ENCODE data around the gene KRT76.

The KRT76 gene

DNA sequence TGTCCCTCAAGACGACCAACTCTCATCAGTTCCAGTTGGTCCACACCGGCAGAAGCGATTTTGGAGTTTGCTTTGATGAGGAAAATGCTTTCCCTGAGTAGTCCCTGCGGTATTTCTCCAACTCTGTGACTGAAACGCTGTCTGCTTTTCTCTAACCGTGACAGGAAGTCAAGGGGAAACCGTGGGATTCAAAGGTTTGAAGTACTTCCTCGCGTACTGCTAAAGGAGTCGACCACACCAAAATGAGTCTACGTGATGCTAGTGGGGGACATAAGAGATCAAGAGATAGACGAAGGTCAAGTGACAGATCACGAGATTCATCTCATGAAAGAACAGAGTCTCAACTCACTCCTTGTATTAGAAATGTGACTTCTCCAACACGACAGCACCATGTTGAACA is 28.6 kb downstream of the KRT76 start:
- peak; percentile 64 for DNase-seq (ENCODE audit: low read depth, low spot score)
- H3K4me3 ChIP-seq (ENCODE audit: low read length): no peak overlapping the region

DNA sequence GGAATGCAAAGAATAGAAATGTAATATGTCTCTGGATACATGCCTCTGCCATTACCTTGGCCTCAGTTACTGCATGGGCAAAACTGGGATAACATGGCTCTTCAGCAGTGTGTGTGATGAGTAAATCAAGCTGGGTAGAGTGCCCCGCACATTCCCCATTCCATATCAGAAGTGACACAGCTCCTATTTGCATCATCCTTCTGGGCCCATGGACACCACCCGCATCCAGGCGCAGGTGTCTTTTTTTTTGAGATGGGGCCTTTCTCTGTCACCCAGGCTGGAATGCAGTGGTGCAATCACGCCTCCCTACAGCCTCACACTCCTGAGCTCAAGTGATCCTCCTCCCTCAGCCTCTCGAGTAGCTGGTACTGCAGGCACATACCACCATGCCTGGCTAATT is 31.6 kb downstream of the KRT76 start:
- DNase-seq (ENCODE audit: low read depth, low spot score): no peak
- H3K4me3 ChIP-seq (ENCODE audit: low read length): no peak overlapping the region

DNA sequence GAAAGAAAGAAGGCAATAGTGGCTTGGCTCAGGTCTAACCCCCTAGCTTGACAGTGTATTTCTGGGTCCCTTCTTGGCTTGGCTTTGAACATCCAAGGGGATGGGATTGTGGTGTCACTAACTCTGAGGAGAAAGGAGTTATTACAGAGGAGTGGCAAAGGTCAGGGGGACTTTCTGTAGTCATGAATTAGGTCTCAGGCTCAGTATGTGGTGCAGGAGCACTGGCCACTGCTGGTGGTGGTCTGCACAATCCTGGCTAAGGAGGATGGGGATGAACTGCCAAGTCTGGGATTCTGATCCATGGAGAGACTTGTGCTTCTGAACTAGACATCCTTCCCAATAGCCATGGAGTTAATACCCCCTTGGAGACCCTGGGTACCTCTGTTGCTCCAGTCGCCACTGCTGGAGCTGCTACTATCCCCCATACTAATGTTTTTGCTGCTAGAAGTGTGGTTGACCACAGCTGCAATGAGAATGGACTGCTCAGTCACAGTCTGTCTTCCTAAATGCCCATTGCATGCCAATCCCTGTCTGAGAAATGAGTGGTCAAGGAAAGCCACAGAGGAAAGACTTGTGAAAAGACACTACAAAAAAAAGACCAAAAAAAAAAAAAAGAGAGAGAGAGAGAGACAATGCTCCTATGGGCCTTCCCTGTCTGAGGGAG is 32.5 kb downstream of the KRT76 start:
- no peak for DNase-seq (ENCODE audit: low read depth, low spot score)
- no peak overlapping the region for H3K4me3 ChIP-seq (ENCODE audit: low read length)

DNA sequence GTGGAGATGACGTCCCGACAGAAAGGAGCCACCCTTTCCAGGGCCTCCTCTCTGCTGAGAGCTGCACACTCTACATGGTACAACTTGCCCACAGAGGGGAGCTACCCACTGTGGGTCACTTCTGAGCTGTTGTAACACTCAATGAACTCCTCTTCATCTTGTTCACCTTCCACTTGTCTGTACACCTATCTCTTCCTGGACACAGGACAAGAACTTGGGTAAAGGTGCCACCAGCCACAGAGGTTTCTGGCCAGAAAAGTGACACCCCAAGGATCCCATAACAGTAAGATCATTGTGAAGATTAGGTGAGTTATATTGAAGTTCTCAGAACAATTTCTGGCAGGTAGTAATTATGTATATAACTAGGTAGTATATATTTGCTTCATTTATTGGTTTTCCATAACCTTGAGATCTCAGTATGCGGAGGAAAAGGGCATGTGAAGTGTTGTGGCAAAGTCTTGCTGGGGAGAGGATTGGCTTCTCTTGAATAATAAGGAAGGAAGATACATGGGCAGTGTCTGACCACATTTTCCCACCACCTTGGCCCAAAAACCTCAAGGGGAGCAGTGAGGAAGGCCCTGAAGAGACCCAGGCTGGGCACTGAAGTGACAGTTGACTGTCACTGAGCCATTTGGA is 34.2 kb downstream of the KRT76 start:
- H3K4me3 ChIP-seq (ENCODE audit: low read length): no peak overlapping the region

DNA sequence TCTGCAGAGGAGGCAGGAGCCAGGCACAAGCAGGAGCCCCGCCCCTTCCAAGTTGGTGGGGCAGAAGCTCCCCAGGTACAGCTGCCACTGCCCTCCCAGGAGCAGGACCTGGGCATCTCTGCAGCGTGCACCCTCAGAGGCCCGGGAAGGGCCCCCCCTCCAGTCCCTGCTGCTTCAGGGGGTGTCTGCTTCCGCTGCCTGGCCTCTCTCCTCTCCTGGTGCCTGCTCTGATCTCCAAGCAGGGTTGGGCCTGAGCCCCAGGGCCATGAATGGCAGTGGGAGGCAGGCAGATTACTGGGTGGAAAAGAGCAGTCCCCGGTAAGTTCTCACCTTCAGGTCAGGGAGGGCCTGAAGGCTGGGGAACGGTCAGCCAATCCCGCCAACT is 35.0 kb downstream of the KRT76 start:
- DNase-seq (ENCODE audit: low read depth, low spot score): no peak
- H3K4me3 ChIP-seq (ENCODE audit: low read length): no peak overlapping the region

More for the DNA sequence above, 34.2 kb downstream of the KRT76 start:
- DNase-seq (ENCODE audit: low read depth, low spot score): no peak

DNA sequence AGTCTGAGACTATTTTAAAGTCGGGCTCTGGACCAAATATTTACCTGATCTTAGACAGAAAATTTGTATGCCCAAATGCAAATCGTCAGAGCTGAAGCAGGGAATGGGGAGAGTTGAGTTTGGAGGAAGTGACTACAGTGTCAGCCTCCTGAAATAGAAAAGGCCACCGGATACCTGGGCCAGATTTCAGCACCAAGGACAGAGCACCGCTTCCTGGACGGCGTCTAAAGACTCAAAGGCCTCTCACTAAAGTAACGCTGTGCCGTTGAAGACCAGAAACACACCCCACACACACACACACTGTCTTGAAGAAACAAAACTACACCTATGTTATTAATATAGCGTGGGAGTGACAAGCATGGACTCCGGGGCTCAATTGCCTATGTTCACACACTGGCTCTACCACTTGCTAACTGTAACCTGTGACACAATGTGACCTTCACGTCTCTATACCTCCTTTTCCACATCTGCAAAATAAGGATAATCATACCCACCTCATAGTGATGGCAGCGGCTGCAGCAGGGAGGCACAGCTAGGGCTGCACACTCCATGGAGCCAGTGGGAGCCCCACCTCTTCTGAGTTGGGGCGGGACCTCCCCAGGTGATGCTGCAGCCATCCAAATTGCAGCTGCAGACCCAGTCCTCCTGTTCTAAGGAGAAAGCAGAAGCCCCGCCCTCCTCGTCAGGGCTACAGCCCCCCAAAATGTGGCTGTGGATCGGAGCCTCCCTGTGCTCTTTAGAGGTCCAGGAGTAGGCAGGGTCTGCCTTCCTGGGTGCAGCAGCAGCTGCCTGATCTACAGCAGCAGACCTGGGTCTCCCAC is 35.6 kb downstream of the KRT76 start:
- peak; percentile 77 for DNase-seq (ENCODE audit: low read depth, low spot score)

DNA sequence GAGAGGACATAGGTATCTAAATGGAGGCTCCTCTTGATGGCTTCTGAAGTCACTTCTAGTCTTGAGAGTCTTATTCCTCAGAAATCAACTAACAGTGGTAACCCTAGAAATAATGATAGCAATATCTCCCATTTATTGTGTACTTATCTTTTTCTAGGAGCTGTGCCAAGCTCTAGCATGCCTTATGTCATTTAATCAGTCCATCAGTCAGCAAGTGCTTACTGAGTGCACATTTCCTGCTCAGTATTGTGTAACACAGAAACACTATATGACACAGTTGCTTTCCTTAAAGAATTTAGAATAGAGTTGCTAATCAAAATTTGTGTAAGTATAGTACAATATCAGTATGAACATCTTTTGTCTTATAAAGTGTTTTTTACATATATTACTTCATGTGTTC is 36.6 kb downstream of the KRT76 start:
- H3K4me3 ChIP-seq (ENCODE audit: low read length): no peak overlapping the region
- DNase-seq (ENCODE audit: low read depth, low spot score): no peak

More for the DNA sequence above, 35.6 kb downstream of the KRT76 start:
- no peak overlapping the region for H3K4me3 ChIP-seq (ENCODE audit: low read length)

DNA sequence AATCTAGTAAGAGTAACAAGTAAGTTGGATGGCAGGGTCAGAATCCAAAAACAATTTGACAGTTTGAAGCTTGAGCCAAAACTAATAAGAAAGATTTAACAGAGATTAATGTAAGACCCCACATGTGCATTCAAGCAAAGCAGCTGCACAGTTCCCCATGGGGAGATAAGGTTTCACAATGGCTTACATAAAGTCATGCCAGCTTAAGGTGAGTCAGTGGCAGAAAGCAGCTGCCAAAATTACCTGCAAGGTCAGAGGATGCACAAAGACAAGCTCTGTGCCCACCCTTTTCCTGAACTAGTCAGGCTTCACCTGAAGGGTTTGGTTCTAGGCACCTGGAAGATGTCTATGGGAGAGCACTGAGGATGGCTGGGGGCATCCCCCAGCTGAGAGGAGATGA is 37.2 kb downstream of the KRT76 start:
- DNase-seq (ENCODE audit: low read depth, low spot score): no peak

DNA sequence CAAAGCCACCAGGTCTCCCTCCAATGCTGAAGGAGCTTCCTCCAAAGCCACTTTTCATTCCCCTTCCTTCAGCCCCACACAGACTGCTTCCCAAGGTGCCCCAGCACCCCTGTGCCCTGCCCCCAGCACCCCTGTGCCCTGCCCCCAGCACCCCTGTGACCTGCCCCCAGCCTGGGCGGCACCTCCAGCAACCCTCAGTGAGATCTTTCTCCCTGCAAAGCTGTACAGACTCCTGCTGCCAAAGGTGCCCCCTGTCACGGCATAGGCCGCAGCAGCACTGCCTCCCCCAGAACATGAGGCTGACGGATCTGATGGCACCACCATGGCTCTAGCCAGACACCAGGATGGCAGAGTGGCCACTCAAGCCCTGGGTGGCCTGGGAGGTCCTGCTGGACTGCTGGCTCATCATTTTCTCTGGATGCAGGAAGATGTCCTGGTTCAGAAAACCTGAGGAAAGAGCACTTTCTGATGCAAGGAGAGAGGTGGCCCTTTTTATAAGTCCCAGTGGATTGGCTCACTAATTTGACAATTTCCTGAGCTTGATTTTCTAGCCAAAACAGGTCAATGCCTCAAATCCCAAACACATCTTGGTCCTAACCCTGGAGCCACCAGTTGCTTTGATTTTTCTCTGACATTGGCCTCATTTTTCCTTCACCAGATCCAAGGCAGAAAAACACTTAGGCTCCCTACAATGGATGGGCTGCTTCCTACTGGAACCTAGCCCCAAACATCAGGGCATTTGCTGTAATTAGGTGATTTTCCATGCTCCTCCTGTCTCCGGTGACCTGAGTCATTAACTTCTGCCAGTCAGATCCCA is 41.1 kb downstream of the KRT76 start:
- no peak for DNase-seq (ENCODE audit: low read depth, low spot score)
- H3K4me3 ChIP-seq (ENCODE audit: low read length): no peak overlapping the region

More for the DNA sequence above, 37.2 kb downstream of the KRT76 start:
- H3K4me3 ChIP-seq (ENCODE audit: low read length): no peak overlapping the region

DNA sequence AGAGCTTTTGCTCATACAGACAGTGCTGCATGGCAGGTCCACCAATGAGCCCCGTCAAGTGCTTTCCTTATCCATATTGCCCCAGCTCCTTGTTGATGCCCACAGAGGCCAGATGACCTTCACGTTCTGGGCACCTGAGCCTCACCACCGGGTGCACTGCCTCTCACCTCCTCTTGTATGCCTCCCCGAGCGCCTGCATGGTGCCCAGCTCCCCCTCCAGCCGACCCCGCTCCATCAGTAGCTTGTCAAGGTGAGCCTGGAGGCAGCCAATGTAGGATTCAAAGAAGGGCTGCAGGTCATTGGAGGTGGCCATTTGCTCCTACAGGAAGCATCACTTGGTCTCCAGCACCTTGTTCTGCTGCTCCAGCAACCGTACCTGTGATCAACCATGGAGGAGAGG is 42.0 kb downstream of the KRT76 start:
- DNase-seq (ENCODE audit: low read depth, low spot score): no peak
- H3K4me3 ChIP-seq (ENCODE audit: low read length): no peak overlapping the region

DNA sequence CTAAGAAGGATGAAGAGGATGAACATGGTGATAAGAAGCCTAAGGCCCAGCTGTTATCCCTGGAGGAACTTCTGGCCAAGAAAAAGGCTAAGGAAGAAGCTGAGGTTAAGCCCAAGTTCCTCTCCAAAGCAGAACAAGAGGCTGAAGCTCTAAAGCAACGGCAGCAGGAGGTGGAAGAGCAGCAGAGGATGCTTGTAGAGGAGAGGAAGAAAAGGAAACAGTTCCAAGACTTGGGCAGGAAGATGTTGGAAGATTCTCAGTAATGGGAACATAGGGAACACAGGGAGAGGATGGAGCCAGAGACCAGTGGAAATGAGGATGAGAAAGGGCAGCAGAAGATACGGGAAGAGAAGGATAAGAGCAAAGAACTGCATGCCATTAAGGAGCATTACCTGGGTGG is 46.4 kb downstream of the KRT76 start:
- H3K4me3 ChIP-seq (ENCODE audit: low read length): no peak overlapping the region
- DNase-seq (ENCODE audit: low read depth, low spot score): no peak

DNA sequence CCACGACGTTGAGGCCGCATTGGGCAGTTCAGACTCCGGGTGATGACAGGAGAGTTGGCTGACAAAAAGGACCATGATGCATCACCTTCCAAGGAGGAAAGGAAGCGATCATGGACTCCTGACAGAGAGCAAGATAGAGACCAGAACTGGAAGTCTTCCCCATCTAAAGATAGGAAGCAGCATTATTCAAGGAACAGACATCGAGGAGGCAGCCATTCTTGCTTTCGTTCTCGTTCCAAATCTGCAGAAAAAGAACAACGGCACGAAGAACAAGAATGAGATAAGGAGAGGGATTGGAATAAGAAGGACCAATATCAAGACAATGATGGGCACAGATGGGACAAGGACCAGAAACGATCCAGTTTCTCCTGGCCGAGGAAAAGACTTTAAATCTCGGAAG is 46.8 kb downstream of the KRT76 start:
- no peak for DNase-seq (ENCODE audit: low read depth, low spot score)
- no peak overlapping the region for H3K4me3 ChIP-seq (ENCODE audit: low read length)

DNA sequence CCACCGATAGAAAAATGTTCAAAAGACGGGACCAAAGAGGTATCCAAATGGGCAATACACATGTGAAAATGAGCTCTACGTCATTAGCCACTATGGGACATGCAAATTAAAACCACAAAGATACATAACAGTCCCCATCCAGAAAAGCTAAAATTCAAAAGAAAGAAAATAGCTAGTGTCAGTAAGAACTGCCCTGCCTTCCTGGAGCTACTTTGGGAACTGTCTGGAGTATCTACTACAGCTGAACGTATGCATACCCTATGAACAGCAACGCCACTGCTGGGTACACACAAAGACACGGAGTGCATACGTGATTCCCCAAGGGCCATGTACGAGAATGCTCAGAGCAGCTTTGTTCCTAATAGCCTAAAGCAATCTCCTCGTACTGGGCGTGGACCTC is 48.0 kb downstream of the KRT76 start:
- DNase-seq (ENCODE audit: low read depth, low spot score): no peak

DNA sequence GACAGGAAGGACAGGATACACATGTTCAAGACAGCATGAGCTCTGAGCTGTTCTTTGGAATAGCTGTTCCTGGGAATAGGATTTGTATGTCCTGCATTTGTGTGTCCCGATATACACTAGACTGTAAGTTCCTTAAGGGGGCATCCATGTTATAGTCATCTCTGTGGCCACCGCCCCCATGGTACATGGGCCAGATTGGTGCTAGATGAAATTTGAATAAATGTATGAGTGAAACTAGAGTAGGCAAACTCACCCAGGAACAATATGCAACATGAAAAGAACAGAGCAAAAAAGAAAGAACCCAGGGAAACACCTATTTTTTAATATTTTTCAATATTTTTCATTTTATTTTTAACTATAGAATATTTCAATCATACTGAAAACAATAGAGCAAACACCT is 48.8 kb downstream of the KRT76 start:
- no peak overlapping the region for H3K4me3 ChIP-seq (ENCODE audit: low read length)
- no peak for DNase-seq (ENCODE audit: low read depth, low spot score)

More for the DNA sequence above, 48.0 kb downstream of the KRT76 start:
- no peak overlapping the region for H3K4me3 ChIP-seq (ENCODE audit: low read length)

DNA sequence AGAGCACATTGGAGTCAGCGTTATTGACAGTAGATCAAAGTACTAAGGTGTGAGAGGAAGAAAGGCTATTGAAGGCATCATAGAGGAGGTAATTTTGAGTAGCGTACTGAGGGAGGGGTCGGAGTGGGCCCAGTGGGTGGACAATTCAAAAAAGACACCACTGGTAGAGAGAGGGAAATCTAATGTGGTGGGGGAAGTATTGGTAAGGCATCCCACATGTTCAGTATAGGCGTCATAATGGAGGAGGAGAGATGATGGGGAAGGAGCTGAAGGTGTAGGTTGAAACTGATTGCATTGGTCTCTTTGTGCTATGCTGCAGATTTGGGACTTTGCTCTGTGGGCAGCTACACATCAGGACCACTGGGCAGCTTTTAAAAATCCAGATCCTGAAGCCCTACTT is 50.1 kb downstream of the KRT76 start:
- no peak overlapping the region for H3K4me3 ChIP-seq (ENCODE audit: low read length)
- DNase-seq (ENCODE audit: low read depth, low spot score): no peak

DNA sequence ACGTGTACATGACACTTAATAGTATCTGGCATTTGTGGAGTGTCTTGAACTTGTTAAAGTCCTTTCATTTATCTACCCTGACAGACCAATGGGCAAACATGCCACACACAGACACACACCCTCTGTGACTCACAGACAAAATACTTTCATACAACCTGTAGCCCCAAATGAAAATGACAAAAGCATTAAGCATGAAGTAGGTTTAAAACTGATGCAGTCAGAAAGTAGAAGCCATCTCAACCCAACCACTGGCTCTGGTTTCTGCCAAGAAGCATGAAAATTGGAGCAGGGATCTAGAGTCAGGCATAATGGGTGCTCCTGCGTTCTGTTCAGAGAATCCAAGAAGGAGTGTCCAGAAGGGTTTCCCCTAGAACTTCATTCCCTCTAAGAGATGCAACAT is 50.7 kb downstream of the KRT76 start:
- no peak for DNase-seq (ENCODE audit: low read depth, low spot score)
- no peak overlapping the region for H3K4me3 ChIP-seq (ENCODE audit: low read length)

DNA sequence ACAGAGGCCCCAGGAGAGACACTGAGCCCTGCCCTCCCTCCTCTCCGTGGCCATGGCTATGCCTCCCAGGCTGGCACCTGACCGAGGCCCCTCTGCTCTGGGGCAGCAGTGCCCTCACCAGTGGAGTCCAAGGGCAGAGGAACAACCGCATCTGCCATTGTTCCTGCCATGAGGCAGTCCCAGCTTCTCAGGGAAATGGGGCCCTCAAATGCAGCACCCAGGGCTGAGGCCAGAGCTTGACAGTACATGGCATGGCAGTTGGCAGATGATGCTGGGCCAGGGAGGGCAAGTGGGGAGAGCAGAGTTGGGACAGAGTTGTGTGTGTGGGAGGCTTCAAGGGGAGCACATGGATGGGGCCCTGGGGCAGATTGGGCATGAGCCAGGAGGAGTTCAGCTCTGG is 52.8 kb downstream of the KRT76 start:
- H3K4me3 ChIP-seq (ENCODE audit: low read length): no peak overlapping the region
- no peak for DNase-seq (ENCODE audit: low read depth, low spot score)

DNA sequence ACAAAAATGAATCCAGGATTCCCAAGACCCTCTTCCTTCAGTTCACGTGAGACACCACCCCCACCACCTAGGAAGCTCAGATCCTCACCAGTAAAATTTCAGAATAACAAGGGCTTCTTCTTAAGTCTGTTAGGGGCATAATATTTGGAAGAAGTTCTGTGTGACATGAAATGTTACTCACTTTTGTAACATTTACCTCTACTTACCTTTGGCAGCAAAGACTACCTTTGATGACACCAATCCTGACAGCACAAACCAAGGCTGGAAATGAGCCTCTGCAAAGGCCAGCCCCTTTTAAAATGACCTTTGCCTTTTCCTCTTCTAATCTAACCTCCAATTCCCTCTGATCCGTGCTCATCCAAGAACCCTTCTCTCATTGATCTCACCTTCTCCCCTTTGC is 54.5 kb downstream of the KRT76 start:
- DNase-seq (ENCODE audit: low read depth, low spot score): no peak
- no peak overlapping the region for H3K4me3 ChIP-seq (ENCODE audit: low read length)

DNA sequence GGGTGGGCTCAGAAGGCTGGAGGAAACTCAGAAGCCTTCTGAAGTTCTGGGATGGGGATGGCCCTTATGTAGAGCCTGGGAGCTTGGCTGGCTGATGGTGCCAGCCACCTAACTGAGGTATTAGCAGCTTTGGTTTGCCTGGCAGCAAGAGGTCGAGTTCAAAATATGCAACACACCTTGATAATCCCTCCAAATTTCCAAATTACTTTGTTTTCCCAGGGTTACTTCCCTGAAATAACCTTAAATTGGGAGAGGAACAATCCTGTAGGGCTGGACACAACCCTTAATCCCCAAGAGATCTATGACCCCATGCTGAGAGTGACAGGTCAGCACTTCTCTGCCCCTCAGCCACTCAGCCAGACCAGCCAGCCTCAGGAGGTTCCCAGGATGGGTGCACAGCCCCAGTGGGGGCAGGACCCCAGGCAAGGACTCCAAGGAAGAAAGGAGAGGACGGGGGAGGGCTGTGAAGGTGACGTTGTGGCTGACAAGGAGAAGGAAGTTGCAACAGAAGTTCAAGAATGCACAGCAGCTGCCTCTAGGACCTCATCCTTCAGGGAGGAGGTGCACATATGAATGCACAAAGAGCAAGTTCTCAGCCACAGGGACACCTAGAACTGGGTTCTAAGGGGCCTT is 55.2 kb downstream of the KRT76 start:
- H3K4me3 ChIP-seq (ENCODE audit: low read length): no peak overlapping the region
- no peak for DNase-seq (ENCODE audit: low read depth, low spot score)
